Measurements from ENCODE around the gene DNAJB11. TPM values are rescaled to one million over a fixed set of nuclear protein-coding genes. Genes with fewer than 3 reads are reported as not detected.
A peak's percentile ranks its signal among the peaks of the same experiment; 100 is the strongest.

Gene DNAJB11
- polyA plus RNA-seq, 1 experiment: 26.2 TPM

DNA sequence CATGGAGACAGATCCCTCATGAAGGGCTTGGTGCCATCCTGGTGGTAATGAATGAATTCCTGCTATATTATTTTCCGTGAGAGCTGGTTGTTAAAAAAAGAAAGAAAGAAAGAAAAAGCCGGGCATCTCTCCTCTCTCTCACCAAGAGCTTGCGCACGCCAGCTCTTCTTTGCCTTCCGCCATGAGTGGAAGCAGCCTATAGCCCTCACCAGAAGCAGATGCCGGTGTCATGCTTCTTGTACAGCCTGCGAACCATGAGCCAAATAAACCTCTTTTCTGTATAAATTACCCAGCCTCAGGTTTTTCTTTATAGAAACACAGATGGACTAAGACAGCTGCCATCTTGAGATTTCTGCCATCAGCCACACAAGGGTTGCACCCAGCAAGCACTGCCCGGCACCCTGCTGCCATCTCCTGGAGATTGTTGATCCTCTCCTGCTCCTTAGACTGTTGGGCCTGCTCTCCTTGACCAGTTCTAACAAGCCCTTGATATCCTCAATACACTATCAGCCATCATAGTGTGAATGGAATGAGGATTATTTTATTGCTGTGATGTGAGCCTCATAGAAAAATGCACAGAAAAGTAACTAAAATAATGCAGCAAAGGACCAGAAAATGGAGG, 38.8 kb downstream of the DNAJB11 start:
- TF ChIP-seq, protein P1, sequence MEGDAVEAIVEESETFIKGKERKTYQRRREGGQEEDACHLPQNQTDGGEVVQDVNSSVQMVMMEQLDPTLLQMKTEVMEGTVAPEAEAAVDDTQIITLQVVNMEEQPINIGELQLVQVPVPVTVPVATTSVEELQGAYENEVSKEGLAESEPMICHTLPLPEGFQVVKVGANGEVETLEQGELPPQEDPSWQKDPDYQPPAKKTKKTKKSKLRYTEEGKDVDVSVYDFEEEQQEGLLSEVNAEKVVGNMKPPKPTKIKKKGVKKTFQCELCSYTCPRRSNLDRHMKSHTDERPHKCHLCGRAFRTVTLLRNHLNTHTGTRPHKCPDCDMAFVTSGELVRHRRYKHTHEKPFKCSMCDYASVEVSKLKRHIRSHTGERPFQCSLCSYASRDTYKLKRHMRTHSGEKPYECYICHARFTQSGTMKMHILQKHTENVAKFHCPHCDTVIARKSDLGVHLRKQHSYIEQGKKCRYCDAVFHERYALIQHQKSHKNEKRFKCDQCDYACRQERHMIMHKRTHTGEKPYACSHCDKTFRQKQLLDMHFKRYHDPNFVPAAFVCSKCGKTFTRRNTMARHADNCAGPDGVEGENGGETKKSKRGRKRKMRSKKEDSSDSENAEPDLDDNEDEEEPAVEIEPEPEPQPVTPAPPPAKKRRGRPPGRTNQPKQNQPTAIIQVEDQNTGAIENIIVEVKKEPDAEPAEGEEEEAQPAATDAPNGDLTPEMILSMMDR (IDR thresholded peaks at IDR 0.05; ENCODE audit: insufficient read depth, low read depth, low read length): peak; percentile 24; the same call in 1 of the 2 replicates
- CTCF ChIA-PET: interaction anchor here (0.8 to 14.1 kb wide), 3 partner anchors 19 to 350 kb away, joined by 3 to 196 read pairs (median 6); no protein-coding TSS in a partner anchor
- H3K4me3 ChIP-seq (ENCODE audit: low read depth, low read length): no peak overlapping the region
- no peaks in the 10 kb centered on the region for H3K36me3 ChIP-seq (ENCODE audit: control insufficient read depth, insufficient read depth, low read length)
- no peak for DNase-seq (ENCODE audit: low read depth)
- POLR2A ChIA-PET: no interaction called here
- H3K27me3 ChIP-seq (ENCODE audit: control insufficient read depth, insufficient read depth, low read length): peaks cover 3% of the 10 kb centered on the region; the same call in 1 of the 2 replicates

DNA sequence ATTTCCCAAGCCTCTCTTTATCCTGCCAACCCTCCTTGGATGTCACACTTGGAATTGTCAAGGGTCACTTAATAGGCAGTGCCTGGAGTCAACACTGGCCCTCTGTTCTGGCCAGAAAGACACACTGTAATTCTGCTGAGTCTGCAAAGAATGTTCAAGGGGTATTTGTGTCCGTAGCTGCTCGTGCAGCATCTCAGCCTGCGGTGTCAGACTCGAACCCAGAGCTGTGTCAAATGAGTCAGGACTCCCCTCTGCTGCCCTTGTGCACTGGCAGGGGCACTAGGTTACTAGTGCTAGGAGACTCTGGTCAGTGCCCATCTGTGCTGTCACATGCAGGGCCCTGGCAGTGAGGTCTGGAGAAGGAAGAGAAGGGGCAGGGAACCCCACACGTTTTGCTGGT, 41.5 kb downstream of the DNAJB11 start:
- Histone ChIP-seq H3K4me3 (ENCODE audit: low read depth, low read length) (no peak overlapping the region), H3K36me3 (ENCODE audit: control insufficient read depth, insufficient read depth, low read length) (no peaks in the 10 kb centered on the region), H3K27me3 (ENCODE audit: control insufficient read depth, insufficient read depth, low read length) (peaks cover 3% of the 10 kb centered on the region; the same call in 1 of the 2 replicates)
- ChIA-PET POLR2A (no interaction called here), CTCF (interaction anchor here (14.1 kb wide), 1 partner anchor 211 kb away, joined by 196 read pairs; no protein-coding TSS in a partner anchor)
- DNase-seq (ENCODE audit: low read depth): no peak
- TF ChIP-seq, protein P1 (IDR thresholded peaks at IDR 0.05; ENCODE audit: insufficient read depth, low read depth, low read length): no peak

DNA sequence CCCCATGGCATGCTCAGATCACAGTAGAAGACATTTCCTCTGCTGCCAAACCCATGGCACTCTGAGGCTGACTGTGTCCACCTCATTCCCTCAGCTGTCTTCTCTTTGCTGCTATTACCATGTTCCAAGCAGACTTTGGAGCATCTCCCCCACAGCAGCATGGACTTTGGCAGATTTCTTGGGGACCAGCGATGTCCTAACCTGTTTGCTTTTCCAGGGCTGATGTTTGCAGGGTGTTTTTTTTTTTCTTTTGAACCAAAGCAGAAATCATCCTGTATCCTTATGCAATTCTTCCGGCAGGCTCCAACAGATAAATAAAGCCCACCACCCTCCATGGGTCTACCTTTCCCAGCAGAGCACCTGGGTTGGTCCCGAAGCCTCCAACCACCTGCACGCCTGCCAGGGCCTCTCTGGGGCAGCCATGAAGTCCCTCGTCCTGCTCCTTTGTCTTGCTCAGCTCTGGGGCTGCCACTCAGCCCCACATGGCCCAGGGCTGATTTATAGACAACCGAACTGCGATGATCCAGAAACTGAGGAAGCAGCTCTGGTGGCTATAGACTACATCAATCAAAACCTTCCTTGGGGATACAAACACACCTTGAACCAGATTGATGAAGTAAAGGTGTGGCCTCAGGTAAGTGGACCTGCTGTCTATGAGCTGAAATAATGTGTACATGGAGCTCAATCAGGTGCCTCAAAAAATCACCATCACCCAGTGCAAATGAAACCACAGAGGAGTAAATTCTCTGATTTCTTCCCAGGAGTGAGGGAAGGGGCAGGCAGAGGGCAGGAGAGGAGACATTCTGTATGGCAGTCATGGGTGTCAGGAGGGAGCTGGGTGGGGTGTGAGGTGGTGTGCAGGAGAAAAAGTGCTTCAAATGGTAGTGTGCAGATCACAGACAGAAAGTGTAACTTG, 42.5 kb downstream of the DNAJB11 start, which contains the start of gene AHSG:
TSS of gene AHSG (plus strand) at position 340 of the 916 bp plus-strand sequence. CDS start at position 422, 82 bp downstream.
- Histone ChIP-seq H3K36me3 (ENCODE audit: control insufficient read depth, insufficient read depth, low read length) (no peaks in the 10 kb centered on the region), H3K4me3 (ENCODE audit: low read depth, low read length) (no peak within 1 kb of the TSS), H3K27me3 (ENCODE audit: control insufficient read depth, insufficient read depth, low read length) (peaks cover 3% of the 10 kb centered on the region; the same call in 1 of the 2 replicates)
- ChIA-PET CTCF (interaction anchor here (2.0 to 14.1 kb wide), 3 partner anchors 10 to 1102 kb away, joined by 5 to 196 read pairs (median 51); no protein-coding TSS in a partner anchor), POLR2A (no interaction called here)
- TF ChIP-seq, protein P1 (IDR thresholded peaks at IDR 0.05; ENCODE audit: insufficient read depth, low read depth, low read length): no peak
- no peak for DNase-seq (ENCODE audit: low read depth)

DNA sequence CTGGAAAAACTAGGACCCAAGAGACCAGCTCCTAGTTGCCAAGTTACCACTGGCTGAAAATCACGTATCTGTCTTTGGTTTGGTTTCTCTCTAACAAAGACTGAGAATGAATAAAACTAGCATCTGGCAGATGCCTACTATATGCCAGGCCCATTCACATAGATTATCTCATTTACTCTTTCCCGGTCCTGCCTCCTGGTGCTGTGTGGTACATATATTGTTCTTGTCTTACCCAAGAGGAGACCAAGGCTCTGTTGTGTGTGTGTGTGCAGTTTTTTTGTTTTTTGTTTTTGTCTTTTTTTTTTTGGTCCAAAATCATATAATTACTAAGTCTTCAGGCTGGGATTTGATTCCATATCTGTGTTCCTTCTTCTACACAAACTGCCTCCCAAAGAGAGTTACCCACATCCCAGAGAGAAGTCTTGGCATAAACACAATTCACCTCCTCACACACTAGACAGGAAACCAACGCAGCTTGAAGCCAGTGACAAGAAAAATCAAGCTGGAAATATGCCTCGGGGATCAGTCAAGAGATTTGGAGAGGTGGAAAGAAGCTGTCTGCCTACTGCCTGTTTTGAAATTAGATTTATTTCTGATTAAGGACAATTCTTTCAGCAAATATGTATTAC, 43.2 kb downstream of the DNAJB11 start:
- CTCF ChIA-PET: interaction anchor here (0.8 to 14.1 kb wide), 15 partner anchors 11 to 1101 kb away, joined by 3 to 196 read pairs (median 6); partner anchors contain the start of genes DNAJB11 and RFC4
- peaks cover 3% of the 10 kb centered on the region for H3K27me3 ChIP-seq (ENCODE audit: control insufficient read depth, insufficient read depth, low read length)
- POLR2A ChIA-PET: no interaction called here
- TF ChIP-seq, protein P1 (IDR thresholded peaks at IDR 0.05; ENCODE audit: insufficient read depth, low read depth, low read length): no peak
- no peak for DNase-seq (ENCODE audit: low read depth)
- H3K36me3 ChIP-seq (ENCODE audit: control insufficient read depth, insufficient read depth, low read length): no peaks in the 10 kb centered on the region
- no peak overlapping the region for H3K4me3 ChIP-seq (ENCODE audit: low read depth, low read length)

All from BJ (cell line).